Ecto neural progenitor cell (in vitro differentiated cells): ENCODE results near the gene CRYBB3.
"Not testable (repeated sequence)": the region's sequence is repeated elsewhere in the genome, so short reads cannot be mapped to it uniquely, and the experiment has no call there.

Experiments
- DNase-seq: peaks from one replicate; pipeline ENCODE4 v3.0.0-alpha.2; 2018; ENCODE audit warnings: low spot score

Gene CRYBB3

DNA sequence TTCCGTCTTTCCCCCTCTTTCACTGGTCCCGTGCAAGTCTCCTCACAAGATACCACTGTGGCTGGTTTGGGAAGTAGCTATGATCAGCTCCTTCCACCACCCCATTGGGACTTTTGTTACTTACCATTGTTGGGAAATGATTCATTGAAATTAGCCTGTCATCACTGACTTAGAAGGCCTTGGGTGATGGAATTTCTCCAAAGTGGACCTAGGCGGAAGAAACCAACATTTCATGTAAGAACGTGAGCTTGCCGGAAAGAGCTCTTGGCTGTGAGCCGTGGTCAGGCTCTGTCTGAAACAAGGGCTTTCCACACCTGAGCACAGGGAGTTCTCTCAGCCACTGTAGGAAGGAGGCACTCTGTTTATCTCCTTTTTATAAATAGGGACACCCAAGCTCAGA lies 23.5 kb upstream of the CRYBB3 start:
- no peak for DNase-seq

GRCh38 chr22:25176799-25177198 lies 22.9 kb upstream of the CRYBB3 start:
- no peak for DNase-seq

DNA sequence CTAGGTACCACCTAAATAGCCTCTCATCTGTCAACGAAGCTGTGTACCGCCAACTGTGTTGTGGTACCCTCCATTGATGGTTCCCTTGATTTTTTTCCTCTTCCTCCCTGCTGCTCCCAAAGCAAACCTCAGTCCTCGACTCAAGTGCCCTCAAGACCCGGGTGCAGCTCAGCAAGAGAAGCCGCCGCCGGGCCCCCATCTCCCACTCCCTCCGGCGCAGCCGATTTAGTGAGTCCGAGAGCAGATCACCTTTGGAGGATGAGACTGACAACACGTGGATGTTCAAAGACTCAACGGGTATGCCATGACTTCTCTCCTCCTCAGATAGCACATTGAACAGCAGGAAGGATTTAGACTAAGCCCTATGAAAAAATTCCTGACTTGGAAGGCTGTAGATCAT lies 22.4 kb upstream of the CRYBB3 start:
- no peak for DNase-seq

GRCh38 chr22:25177895-25178294 lies 21.8 kb upstream of the CRYBB3 start:
- no peak for DNase-seq

DNA sequence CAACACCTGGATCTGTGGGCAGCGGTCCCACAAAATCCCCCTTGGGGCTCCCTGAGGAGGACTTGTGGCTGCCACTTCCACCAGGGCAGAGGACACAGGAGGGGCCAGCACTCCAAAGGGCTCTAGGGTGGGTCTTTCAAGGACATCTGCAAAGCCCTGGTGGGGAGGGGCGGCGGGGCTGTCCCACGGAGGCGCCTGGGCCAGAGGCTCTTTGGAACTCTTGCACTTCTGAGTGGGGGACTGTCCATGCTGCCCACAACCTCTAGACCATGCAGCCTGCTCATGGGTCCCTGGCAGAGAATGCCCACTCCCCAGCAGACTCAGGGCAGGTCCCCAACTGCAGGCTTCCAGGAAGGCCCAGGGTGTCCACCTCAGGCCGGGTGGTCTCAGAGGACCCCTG lies 21.3 kb upstream of the CRYBB3 start:
- not testable (repeated sequence) for DNase-seq

- DNase-seq: not testable (repeated sequence)
These were observed 20.6 kb upstream of the CRYBB3 start for GRCh38 chr22:25178869-25179631.

GRCh38 chr22:25182131-25183110 lies 17.2 kb upstream of the CRYBB3 start:
- DNase-seq: no peak

DNA sequence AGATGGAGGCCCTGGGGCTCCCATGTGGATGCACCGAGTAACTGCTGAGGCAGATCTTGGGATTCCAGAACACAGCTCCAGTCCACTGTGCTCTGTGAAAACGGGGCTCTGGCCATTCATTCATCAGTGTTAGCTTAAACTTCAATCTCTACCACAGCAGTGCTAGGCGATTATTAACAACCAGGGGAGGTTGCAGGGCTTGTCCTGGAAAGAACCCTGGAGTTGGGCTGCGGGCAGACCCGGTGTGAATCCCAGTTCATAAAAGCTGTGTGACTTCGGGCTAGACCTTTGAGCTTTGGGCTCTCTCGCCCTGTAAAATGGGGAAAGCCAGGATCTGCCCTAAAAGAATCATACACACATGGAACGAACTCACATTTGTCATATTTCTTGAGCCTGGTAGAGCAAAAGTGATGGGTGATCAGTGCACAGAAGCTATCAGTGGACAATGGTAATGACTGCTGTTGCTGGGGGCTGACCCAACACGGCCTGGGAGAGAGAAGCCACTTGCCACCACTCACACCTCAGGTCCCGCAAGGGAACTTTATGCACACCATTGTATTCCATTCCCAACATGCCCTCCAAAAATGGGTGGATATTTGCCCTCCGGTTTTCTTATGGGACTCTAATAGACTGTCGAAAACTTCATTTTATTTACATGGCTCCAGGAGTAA lies 15.6 kb upstream of the CRYBB3 start:
- no peak for DNase-seq

DNA sequence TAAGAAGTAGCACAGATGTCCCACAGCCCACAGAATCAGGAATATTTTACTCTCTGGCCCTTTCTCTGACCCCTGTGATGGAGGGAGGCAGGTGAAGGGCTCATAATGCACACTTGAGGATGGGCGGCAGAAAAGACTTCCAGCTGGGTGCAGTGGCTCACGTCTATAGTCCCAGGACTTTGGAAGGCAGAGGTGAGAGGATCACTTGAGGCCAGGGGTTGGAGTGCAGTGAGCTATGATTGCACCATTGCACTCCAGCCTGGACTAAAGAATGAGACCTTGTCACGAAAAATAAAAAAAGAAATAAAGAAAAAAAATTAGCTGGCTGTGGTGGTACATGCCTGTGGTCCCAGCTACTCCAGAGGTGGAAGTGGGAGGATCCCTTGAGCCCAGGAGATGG lies 13.5 kb upstream of the CRYBB3 start:
- no peak for DNase-seq

DNA sequence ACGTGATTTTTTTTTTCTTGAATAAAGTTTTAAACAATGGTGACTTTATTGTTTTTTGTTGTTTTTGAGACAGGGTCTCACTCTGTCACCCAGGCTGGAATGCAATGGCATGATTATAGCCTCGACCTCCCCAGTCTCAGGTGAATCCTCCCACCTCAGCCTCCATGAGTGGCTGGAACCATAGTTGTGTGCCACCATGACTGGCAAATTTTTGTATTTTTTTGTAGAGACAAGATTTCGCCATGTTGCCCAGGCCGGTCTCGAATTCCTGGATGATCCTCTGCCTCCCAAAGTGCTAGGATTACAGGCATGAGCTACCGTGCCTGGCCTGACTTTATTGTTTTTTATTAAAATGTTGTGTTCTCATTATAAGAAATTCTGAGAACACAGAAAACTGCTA lies 12.2 kb upstream of the CRYBB3 start:
- DNase-seq: no peak

DNA sequence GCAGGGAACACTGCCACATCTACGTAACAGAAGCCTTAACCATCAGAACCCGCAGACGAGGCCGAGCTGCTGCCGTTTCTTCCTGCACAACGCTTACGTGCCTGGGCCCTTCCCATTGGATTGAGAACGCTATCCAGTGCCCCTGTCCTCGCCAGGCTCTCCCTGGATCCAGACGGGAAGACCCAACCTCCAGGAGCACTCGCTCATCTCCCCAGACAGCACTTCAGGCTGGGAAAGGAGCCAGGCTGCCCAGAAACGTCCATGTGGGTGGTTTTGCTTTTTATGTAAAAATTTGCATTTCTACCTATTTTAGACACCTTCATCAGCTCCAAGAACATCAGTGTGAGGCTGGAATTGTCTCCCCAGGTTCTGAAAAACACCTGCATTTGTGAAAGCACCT lies 7.3 kb upstream of the CRYBB3 start:
- no peak for DNase-seq

- DNase-seq: no peak
These were observed 6.5 kb upstream of the CRYBB3 start for GRCh38 chr22:25193130-25193529.

DNA sequence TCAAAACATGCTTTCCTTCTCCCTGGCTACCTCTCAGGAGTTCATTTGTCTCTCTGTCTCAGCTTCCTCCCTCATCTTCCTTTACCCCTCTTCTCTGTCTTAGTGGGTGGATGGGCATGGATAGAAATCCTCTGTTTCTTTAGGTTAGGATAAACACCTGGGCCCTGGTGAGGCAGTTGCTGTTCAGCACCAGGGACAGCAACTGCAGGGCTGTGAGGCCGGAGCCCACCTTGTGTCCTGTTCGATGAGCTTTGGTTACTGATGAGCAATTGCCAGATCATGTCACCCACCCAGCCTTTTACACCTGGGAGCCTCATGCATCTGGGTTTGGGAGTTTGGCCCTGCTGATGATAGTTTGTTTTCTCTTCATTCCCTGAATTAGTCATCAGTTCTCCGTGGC lies 6.1 kb upstream of the CRYBB3 start:
- DNase-seq: no peak

- DNase-seq: no peak
These were observed 3.3 kb upstream of the CRYBB3 start for GRCh38 chr22:25196326-25196725.

- DNase-seq: no peak
These were observed 2.3 kb upstream of the CRYBB3 start for GRCh38 chr22:25197340-25197739.

DNA sequence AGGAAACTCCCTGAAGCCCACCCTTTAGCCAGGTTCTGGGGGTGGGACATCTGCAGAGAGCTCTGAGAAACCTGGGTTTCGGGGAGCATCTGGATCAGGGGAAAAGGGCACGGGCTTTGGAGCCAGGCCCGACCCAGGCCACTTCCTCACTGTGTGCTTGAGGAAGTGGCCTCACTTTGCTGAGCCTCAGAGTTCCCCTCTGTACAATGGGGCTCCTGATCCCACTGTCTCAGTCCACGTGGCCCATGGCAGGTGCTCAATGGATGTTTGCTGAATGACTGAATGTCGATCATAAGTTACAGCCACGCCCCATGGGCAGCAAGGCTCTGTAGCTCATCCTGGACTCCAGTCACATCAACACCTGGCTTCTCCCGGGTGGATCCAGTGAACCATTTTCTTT lies 1.3 kb downstream of the CRYBB3 start:
- no peak for DNase-seq

- no peak for DNase-seq
These were observed 2.1 kb downstream of the CRYBB3 start for GRCh38 chr22:25201557-25202273.

GRCh38 chr22:25202290-25202921 lies 2.7 kb downstream of the CRYBB3 start:
- DNase-seq: peak; percentile 82

DNA sequence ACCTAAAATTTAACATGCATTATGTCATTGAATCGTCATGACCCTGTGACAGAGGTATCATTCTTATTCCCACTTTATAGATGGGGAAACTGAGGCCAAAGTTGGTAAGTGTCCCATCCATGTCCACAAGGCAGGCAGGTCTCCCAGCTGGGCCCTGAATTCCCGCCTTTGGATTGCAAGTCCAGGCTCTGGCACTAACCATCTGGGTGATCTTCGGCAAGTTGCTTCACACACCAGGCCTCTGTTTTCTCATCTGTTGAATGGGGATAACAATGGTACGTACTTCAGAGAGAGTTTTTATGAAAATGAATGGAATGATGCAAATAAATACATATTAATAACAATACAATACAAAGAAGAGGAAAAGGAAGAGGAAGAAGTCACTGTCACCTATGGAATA lies 3.4 kb downstream of the CRYBB3 start:
- DNase-seq: no peak

DNA sequence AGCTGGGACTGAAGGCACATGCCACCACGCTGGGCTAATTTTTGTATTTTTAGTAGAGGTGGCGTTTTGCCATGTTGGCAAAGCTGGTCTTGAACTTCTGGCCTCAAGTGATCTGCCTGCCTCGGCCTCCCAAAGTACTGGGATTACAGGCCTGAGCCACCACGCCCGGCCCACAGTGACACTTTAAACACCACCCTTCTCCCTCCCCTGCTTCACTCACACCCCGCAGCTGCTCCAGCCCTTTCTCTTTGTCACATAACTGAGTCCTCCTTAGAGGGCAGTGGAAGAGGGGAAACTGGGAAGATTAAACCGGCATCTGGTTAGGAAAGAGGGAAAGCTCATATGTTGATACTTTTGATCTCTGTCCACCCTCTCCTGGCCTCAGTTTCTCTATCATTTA lies 4.9 kb downstream of the CRYBB3 start:
- DNase-seq: not testable (repeated sequence)

DNA sequence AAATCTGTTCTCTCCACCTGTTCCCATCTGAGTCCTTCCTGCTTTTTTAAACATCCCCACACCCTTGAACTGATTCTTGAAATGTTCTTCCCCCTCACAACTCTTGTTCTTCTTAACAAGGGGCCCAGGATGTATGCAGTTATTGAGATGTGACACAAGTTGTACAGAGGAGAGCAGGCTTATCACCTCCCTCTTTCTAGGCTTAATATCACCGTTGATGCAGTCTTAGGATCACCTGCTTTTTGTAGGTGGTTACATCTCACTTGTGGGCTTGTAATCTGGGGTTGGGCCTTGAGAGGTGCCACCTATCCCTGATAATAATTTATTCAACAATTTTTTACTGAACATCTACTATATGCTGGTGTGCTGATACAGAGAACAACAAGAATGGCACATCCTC lies 6.2 kb downstream of the CRYBB3 start:
- DNase-seq: no peak
